Stimulated activated CD4-positive, alpha-beta T cell treated with anti-CD3 and anti-CD28 coated beads, TNF-alpha, amount 100 ng/mL, for 24 hours (primary cell): Measurements from ENCODE around the gene NDUFS6.
"Not testable (repeated sequence)": the region's sequence is repeated elsewhere in the genome, so short reads cannot be mapped to it uniquely, and the experiment has no call there.

Source experiments
- DNase-seq, 3 experiments: peaks; one replicate each; pipeline ENCODE4 v3.0.0-alpha.2; 2020; ENCODE audit warnings: low read depth in 3 of 3

The NDUFS6 gene

GRCh38 chr5:1782385-1783215, 18.6 kb upstream of the NDUFS6 start:
- DNase-seq = no peak

GRCh38 chr5:1783216-1783554, 18.0 kb upstream of the NDUFS6 start:
- no peak for DNase-seq

GRCh38 chr5:1784197-1785050, 16.8 kb upstream of the NDUFS6 start:
- DNase-seq = no peak

DNA sequence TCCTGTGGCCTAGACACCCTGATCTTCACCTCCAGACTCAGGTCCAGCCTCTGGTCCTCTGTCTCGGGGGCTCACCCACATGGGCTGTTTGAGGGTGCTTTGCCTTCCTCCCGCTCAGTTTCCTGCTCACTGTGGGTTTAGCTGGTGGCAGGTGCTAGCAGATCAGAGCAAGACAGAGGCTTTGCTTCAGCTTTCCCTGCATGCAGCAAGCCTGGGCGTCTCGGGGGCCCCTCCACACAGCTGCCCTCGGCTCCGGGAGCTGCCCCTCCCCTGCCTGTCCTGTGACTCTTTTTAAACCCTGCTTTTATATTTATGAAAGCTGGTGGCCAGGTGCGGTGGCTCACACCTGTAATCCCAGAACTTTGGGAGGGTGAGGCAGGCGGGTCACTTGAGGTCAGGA, 16.1 kb upstream of the NDUFS6 start:
- DNase-seq = no peak

DNA sequence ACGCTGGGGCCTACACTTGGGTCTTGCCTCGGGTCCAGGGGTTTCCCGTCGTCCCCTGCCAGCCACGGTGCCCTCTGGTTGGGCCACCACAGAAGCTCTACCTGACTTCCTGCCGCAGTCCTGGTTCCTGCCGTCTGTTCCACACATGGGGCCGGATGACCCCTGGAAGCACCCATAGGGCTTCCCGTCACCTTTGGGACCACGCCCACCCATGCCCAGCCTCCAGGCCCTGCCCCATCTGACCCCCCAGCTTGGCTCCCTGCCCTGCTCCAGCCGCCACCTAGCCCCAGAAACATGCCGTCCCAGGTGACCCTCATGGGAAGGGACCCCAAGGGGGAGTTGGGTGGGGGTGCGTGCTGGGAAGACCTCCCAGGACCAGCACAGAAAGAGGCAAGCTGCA, 15.2 kb upstream of the NDUFS6 start:
- DNase-seq = no peak

GRCh38 chr5:1786621-1787471, 14.4 kb upstream of the NDUFS6 start:
- DNase-seq = no peak

DNA sequence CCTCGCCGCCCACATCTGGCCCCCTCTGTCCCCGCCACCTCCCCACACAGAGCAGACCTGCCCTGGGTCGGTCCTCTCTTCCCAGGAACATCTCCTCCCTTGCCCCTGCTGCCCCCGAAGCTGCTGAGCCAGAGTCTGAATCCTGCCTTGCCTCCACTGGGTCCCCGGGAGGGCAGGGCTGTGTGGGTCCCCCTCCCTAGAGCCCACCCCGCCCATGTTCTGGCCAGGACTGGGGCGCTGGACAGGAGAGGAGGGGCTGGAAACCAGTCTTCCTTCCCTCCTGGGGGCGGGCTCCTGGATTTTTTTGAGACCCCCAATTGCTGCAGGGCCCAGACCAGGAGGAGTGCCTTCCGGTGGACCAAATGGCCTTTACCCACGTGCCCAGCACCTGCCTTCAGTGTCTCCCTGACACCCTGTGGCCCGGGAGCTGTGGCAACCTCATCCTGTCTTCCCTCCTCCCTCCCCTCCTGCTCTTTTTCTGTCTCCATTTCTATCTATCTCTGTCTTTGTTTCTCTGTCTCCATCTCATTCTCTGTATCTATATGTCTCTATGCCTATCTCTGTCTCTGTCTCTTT, 13.6 kb upstream of the NDUFS6 start:
- DNase-seq = no peak

- DNase-seq = no peak
These were observed 13.0 kb upstream of the NDUFS6 start for GRCh38 chr5:1788200-1788599.

DNA sequence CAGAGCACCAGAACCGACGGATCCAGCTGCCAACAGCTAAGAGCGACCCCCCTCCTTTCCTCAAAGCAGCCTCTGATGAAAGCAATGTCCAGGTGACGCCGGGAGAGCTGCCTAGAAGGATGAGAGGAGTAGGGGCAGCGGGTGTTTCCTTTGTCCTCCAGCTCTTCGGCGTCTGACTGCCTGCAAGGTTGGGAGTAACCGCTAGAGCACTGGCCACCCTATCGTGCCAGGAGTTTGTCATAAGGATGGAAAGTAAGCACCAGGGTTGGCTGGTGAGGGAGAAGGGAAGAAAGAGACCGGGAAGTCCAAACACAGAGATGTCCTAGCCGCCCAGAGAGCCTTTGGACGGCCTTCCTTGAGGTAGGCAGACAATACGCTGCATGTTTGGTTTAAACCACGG, 12.4 kb upstream of the NDUFS6 start:
- DNase-seq = no peak

- not testable (repeated sequence) for DNase-seq
These were observed 11.8 kb upstream of the NDUFS6 start for GRCh38 chr5:1789438-1789833.

DNA sequence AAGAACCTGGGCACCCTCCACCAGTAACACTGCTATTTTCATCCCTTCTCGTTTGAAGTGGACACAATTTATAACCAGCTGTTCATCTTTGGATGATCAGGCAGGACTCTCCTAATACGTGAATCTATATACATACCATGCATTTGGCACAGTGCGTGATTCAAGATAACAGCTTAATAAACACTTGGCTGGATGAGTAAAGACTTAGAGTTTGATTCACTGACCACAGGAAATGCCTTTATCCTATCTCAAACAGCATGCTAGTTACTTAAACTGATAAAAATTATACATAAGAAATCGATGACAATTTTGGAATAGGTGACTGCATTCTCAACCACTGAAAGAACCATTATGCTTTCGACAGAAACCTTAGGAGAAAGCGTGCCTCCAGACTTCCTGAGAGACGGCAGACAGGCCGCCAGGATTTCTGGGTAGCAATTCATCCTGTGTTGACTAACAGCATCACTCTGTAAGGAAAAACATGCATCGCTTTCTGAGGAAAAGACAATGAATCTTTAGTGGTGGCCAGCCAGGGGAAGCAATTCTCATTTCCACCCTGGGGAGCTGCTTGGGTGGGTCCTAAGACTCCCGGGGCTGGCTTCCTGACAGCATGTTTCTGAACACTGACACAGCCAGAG, 11.3 kb upstream of the NDUFS6 start:
- DNase-seq = no peak

DNA sequence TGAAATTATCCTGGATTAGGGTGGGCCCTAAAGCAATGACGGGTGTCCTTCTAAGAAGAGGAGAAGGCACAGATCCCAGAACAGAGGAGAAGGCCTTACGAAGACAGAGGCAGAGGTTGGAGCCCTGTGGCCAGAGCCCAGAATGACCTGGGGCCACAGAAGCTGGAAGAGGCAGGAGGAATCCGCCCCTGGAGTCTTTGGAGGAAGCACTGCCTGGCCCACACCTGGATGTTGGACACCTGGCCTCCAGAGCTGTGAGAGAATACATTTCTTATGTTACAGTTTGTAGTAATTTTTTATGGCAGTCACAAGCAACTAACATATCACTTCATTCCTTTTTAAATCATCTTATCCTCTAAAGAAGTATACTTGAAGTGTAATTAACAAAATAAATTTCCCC, 10.0 kb upstream of the NDUFS6 start:
- no peak for DNase-seq

- peak; percentile 55 to 64 (median 64) for DNase-seq
These were observed 8.4 kb upstream of the NDUFS6 start for GRCh38 chr5:1792842-1793266.

DNA sequence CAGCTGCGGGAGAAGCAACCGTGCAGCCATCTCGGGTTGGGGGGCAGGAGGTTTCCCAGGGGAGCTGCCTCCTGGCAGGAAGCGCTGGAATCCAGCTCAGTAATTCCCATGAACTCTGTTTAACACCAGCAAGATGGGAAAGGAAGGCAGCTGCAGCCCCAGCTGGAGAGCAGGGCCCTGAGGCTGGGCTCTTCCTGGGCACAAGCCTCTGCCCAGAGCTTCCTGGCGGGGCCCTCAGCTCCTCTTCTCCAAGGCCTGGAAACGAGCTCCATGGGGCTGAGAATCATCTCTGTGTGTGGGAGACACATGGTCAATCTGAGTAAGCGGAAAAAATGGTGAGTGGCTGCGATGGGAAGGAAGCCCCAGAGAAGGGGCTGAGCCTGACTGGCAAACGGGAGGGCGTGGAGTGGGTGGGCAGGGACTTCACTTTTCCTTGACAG, 7.9 kb upstream of the NDUFS6 start:
- DNase-seq = peak in 2 of 3 experiments; percentile 9 to 56

GRCh38 chr5:1793966-1794900, 7.0 kb upstream of the NDUFS6 start:
- no peak for DNase-seq

DNA sequence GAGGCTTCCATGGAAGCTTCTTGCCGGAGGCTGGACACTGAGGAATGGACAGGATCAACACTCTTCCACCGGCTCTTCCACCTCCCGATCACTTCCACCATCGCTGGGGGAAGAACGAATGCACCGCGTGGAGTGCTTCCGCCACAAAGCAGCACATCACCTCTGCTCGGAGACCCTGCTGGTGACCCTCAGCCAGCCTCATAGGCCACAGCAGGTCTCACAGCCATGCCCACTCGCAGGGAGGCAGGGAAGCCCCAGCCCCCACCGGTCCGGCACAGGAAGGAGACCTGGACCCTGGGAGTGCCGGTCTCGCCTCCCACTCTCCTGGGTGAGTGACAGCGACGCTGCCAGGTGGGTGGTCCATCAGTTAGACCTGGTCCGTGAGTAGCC, 6.3 kb upstream of the NDUFS6 start:
- DNase-seq = no peak

DNA sequence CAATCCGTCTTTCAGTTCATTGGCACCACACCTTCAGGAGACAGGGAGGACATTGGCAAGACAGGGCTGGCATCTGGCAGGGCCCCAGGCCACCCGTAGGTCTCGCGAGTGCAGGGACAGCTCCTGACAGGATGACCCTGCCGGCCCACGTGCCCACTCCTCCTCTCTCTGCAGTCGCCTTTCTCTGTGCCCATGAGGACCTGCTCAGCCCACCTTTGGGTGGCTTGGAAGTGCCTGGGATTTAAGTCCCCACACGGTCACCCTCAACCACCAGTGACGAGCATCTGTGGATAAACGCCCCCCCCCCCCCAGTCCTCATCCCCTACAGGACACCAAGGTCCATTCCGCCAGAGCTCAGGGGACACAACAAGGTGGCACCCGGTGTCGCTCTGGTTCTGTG, 5.7 kb upstream of the NDUFS6 start:
- no peak for DNase-seq

DNA sequence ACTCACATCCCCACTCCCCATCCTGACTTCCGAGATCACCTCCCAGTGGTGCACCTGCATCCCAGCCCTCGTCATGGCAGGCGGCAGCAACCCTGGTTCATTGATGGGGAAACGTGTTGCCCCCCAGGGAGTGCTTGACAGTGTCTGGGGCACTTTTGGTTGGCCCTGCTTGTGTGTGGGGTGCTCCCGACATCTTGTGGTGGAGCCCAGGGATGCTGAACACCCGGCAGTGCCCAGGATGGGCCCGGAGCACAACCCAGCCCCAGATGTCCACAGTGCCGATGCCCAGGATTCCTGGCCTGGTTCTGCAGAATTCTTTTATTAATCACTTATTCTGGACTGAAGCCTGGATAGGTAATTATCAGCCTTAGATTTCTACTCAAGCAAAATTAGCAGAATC, 5.3 kb upstream of the NDUFS6 start:
- no peak for DNase-seq

GRCh38 chr5:1796371-1797102, 4.7 kb upstream of the NDUFS6 start:
- no peak for DNase-seq
